OCI-M1 (cell line): ENCODE data around the gene TBC1D22A.

Experiments
- DNase-seq: peaks from one replicate; lab custom pipeline; 2025; lab: John Stamatoyannopoulos, UW

The TBC1D22A gene

DNA sequence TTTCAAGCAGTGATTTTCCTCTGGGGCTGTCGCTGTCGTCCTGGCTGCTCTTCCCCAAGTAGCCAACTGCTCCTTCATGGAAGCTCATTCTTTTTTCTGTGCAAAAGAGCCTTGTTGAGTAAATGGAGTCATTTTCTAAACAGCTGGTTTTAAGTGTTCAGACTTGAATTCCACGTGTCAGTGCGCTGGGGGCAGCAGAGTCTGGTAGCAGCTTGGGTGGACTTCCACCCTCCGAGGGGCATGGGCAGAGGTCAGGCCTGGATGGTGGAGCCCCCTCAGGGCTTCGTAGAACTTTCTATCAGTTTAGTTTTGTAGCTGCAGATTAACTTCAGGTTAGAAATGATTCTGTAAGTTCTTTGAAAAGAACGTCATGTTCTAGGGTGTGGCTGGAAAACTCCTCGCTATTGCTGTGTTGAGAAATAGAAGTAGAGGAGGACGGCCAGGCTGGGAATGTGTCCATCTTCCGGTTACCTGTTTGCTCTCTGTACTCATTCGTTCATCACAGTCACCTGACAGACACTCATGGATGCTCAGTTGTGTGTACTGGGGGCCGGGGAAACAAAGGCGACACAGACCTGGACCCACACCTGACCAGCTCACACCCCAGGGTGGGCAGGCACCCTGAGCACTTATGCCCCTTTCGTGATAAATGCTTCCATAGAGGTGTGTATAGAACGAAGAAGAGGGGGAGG, 270.7 kb downstream of the TBC1D22A start:
- DNase-seq, result no peak

DNA sequence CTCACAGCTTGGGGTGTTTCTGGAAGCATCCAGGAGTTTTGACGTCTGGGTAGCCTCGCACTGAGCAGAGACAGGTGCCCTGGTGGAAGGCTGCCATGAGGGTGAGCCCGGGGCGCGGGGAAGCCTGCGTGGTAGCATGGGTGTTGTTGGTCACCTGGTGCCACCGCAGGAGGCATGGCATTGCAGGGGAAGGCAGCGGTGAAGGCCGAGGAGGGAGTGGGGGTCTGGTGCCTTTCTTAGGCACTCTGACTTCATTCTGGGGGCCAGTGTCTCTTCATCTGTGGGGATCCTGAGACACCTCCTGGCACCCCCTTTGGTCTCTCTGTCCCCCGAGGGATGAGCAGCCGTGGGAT, 271.2 kb downstream of the TBC1D22A start:
- no peak for DNase-seq

DNA sequence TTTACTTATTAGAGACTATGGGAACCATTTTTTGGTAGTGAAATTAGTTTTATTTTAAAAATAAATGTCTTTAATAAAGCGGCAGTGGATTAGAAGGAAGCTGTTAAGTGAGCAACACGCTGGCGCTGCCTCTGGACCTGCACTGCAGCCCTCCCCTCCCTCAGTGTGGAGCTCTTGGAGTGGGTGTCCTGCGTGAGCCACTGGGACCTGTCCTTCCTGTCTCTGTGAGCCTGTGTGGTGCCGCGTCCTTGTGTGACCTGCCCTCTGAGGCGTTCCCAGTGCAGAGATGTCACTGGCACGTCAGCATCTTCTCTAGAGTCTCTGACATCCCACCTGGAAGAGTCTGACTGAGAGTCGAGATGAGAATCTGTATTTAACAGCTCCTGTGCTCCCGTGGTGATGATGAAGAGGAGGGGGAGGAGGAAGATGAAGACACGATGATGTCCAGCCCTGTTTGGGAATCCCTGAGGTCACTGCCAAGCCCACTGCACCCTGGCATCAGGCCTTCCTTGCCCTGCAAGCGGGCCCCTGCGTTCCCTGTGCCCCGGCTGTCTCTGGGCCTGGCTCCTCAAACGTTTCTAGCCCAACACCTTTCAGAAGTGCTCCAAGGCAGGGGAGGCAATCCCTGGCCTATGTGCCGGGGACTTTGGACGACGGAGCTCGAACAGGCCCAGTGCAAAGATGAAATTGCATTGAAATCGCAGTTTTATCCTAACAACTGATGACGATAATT, 271.8 kb downstream of the TBC1D22A start:
- DNase-seq, result no peak

DNA sequence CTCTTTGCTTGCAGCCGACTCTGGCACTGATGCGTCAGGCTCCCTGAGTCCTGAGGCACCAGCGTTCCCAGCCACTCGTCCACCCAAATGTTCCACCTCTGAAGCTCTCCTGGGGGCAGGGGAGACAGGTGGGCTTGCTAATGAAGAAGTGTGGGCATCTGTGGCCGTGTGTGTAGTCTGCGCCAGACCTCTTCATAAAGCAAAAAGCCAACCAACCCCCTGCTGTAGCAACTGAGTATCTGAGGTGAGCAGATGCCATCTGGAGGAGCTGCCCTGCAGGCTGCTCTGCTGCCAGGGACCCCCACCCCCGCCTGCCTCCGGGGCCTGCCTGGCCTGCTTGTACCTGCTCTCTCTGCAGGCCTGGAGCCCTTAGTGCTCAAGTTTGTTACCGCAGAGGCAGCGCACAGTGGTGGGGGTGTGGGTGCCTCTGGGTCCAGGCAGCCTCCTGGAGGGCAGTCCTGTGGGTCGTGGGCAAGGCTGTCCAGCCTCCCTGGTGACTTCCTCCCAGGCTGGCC, 272.5 kb downstream of the TBC1D22A start:
- DNase-seq, result no peak

DNA sequence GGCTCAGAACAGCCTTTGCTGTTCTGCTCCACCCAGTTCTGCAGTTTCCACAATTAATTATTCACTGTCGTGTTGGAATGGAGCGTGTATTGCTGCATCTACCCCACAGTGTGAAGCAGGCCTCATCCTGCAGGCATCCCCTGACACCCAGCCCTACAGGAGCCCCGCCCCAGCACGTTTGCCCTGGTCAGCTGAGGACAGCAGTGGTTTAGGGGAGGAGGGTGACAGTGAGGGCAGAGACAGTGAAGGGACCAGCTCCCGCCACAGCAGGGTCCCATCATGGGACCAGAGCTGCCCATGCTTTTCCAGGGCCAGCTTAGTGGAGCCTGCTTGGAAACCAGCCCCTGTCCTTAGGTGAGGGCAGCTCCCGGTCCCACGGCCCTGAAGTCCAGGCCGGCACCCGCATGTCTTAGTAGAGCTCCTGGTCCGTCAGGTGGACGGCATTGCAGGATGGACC, 273.0 kb downstream of the TBC1D22A start:
- DNase-seq, result no peak

DNA sequence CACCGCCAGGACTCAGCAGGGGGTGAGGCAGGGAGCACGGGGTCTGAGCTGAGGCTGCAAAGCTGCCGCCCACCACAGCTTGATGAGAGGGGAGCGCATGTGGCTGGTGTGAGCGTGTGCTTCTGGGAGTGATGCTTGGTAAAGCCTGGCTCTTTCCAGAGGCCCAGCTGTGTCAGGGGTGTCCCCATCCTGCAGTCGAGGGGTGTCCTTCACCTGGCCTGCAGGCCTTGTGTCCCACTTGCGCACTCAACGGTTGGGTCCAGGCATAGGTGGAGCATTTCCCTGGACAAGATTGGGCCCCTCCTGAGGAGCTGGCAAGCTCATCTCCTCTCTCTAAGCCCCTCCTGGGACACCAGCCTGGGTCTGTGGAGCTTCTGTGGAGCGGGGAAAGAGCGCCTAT, 273.9 kb downstream of the TBC1D22A start:
- no peak for DNase-seq

DNA sequence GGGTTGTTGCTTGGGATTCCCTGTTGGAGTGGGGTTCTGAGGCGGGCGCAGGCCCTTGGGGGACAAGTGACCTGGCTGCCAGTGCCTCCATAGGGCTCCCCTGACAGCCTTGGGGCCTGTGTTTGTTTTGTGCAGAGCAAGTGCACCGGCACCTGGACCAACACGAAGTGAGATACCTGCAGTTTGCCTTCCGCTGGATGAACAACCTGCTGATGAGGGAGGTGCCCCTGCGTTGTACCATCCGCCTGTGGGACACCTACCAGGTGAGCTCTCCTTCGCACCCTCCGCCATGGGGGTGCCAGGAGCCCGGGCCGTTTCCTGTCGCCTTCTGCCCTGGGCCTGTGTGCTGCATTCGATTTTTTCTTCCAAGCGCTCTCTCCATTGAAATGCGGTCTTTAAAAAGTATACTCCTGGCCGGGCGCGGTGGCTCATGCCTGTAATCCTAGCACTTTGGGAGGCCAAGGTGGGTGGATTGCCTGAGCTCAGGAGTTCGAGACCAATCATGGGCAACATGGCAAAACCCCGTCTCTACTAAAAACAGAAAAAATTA, 274.6 kb downstream of the TBC1D22A start:
- DNase-seq, result no peak

DNA sequence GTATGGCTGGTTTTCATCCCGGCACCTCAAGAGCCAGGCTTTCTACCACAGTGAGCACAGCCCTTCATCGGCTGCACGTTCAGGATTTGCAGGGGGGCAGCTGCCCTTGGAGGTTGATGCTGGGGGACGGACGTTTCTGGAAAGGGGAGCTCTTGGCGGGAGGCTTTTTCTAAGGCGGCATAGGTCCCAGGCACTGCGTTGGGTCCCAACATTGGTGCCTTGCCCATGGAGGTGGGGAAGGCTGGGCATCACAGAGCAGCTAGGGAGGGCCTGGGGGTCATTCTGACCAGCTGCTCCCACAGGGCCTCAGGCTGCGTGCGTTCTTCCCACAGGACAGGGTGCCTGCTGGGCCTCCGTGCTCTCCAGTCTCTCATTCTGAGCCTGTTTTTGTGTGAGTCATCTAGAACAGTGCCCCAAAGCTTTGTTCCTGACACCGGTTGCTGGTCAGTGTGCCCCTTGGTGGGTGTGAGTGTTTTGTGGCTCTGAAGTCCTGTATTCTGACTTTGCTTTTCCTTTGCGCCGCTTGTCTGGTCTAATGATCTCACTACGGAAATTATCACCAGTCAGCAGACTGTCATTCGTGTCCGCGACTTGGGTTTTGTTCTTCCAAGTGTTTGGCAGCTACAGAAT, 275.9 kb downstream of the TBC1D22A start:
- no peak for DNase-seq

DNA sequence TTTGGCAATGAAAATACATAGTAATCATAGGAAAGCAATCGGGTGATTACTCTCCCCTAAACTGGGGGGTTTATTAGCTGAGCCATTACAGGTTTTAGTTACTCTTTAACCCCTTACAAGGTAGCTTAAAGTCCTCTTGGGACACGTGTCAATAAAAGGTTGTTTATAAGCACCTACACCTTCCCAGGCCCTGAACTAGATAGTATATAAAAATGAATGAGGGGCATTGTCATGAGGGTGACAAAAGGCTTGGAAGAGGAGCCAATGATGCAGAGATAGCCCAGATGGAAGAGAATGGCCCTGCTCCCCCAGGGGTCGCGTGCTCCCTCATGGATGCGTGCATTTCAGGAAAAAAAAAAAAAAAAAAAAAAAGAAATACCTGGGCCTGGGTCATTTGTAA, 276.9 kb downstream of the TBC1D22A start:
- DNase-seq, result no peak

DNA sequence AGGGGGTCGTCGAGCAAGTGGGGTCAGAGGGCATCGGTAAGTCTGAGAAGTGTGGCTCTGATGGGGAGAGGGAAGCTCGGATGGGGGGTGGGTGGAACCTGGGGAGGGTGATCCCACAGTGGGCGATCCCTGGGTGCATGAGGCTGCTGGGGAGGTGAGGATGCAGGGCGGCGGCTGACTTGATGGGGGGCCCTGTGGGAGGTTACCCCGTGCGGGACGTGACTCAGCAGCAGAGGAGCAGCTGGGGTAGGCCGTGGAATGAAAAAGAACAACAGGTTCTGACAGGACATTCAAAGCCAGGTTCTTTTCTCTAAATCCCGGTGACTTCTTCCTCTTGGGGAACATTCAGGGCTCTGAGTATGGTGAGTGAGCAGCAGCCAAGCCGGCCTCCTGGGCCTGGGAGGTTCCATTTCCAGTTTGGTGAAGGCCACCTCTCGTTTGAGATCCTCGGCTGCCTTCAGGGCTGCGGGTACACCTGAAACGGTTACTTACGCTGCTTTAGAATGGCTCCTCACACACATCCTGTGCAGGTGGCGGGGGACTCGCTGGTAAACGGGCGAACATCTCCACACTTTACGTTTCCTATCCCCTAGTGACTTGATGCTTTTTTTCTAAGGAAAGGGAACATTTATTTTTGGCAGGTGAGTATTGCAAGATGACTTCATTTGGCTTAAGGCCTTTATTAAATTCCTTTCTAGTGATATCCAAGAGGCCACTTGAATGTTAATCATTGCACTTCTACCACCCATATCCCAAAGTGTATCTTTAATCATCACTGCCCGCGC, 278.2 kb downstream of the TBC1D22A start:
- no peak for DNase-seq

DNA sequence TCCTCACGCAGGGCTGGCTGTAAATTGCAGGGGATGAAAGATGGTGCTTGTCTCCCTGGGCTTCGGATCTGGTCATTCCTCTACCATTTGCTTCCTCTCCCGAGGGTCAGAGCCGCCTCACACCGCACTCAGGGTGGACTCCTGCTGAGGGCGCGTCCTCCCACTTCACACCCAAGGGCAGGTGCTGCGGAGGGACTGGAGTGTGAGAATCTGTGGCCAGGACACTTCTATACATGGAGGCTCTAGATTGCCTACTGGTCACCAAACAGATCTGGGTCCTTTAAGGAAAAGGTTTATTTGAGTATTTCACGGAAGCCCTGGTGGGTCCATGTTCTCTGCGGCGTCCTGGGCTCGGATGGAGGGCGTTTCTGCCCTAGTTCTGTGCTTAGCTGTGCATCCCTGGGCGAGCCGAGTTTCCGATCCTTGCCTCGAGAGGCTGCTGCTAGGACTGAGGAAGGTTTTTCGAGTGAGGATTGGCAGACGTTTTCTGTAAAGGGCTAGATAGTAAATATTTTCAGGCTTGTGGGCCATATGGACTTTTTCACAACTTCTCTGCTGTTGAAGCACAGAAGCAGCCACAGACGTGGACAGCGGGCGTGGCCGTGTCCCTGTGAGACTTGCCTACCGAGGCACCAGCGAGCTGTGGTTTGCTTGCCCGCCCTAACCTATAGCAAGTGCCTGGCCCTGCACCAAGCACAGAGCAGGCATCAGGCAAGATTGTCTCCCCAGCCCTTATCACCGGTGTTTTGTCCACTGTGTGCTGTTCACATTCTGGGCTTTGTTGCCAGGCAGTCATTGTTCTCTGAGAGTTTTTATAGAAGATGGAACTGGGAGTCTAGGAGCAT, 279.0 kb downstream of the TBC1D22A start:
- no peak for DNase-seq

DNA sequence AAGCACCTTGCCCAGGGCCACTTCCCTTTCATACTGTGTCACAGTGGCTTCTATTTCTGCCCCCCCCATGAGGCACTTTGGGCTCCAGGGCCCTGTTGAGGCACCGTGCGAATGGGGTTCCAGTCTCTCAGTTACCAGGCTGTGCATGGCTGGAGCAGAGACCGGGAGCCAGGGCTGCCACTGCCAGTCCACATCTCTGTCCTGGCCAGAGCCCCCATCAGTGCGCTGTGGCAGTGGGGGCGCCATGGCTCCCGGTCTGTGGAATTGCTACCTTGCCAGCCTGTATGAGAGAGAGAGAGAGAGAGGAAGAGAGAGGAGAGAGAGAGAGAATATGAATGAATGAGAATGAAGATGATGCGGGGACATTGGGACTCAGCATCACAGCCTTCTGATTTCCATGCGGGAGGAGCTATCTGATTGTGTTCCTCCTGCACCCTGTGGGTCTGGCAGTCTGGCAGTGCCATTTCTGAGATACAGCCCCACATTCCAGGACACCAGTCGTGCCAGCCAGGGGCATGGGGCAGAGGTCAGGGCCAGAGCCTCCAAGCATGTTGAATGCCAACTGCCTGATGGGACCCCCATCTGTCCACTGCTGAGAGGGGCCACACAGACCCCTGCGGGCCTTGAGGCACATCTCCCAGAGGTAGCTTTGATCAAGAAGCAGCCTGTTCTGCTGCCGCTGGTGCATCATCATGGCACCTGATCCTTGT, 279.8 kb downstream of the TBC1D22A start:
- no peak for DNase-seq

DNA sequence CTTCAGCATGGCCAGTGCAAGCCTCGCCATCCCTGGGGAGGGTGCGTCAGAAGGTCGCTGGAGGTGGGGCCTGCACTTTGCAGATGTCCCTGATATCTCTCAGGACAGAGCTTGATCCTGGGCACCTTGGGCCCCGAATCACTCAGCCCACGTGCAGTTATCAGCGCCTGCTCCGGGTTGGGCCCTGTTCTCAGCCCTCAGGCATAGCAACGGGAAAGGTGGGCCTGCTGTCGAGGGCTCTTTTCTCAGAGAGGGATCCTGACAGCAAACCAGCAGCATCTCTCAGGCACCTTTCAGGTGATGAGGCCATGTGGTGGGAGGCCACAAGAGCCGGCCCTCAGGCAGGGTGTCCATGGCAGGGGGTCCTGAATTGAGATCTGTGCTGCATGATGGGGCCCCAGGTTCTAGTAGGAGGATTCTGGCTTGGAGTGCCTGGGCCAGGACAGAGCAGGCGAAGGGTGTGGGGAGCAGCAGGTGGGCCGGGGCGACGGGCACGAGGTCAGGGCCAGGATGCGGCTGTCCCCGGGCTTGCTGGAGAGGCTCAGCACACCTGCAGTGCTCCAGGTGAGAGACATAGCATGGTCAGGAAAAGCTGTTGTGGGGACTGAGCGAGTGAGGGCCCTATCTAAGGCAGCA, 280.5 kb downstream of the TBC1D22A start:
- no peak for DNase-seq

DNA sequence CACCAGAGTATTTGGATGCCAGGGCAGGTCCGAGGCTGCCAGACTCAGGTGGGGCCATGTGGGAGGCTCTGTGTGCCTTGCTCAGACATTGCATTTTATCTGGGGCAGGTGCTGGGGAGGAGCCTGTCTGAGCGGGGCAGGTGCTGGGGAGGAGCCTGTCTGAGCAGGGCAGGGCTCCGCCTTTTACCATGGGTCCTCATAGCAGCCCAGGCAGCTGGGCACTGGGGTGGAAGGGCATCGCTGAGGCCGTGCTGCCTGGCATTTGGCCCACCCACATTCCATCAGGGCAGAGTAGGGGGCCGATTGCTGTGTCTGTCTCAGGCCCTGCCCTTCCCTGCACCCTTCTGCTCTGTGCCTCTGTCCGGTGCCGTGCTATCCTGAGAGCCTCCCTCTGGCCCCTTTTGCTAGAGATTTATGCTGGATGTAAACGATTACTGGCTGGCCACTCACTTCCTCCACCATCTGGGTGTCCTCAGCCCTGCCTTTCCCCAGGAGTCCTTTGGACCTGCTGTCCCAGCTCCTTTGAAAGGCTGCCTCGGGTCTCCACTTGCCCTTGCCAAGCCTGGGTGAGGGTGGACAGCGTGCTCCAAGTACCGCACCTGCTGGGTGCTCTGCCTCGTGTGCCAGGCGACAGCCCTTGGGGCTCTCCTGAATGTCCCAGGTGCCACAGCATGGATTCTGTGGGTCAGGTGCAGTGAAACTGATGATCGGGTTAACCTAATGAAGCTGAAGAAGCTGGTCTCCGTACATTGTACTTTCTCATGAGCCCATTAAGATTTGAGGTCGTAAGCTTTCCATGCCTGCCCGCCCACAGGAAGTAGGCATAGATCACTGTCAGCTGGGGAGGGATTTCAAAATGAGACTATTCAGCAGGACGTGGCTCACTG, 281.6 kb downstream of the TBC1D22A start:
- DNase-seq, result no peak

DNA sequence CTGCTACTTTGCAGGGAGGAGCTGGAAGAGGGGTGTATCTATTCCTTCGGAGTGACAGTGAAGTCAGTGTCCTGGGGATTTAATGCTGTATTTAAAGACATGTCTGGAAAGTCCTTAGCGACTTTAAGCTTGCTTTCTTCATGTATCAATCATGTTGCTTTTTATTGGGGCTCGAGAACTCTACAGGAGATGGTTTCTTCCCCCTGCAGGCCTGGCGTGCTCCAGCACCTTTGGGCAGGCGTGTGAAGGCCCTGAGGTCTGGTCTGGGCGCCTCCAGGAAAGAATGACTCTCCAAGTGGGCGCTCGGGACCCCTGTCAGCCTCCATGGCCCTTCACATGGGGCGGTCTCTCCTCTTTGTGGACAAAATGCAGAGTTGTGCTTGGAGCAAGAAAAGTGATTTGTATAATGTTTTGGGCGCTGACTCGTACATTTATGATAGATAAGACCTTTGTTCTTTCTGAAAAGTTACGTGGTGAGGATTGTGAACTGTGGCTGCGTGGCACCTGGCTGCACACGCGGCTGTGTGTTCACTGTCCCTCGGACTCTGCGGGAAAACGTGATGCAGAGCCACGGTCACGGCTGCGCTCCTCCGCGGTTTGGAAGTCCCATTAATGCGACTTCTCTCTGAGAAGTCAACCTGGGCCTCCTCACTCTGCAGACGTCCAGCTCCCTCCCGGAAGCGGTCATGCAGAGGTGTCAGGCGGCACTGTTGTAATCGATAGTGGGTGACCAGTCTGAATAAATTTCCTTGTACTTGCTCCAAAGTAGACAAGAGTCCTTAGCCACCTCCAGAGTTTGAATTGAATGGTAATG, 282.5 kb downstream of the TBC1D22A start:
- no peak for DNase-seq

DNA sequence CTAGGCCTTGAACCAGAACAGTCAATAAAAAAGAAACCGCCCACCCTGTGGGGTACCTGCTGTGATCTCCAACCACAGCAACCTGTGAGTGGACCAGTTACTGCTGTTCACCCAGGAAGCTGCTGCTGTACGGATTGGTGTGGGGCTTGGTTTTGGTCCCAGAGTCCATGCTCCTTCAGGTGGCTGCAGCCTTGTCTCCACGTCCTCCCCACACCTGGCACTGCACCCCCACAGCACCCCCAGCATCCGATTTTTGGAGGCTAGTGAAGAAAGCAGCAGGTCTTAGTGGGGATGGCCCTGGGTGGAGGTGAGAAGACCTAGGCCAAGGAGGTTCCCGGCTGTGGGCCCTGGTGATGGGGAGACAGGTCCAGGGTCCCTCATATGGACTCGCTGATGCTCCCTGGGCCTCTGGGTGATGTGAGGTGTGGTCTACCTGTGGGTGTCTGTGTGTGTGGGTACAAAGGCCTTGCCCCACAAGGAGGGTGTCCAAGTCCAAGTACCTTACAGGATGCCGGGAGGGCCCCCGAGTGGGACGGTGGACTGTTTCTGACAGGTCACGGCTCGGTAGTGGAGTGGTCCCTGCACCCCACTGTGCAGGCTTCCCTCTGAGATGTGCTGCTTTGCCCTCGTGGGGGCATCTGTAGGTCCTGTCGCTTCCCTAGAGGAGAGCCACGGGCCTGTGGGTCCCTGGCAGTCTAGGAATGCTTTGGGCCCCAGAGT, 283.4 kb downstream of the TBC1D22A start:
- DNase-seq, result no peak

DNA sequence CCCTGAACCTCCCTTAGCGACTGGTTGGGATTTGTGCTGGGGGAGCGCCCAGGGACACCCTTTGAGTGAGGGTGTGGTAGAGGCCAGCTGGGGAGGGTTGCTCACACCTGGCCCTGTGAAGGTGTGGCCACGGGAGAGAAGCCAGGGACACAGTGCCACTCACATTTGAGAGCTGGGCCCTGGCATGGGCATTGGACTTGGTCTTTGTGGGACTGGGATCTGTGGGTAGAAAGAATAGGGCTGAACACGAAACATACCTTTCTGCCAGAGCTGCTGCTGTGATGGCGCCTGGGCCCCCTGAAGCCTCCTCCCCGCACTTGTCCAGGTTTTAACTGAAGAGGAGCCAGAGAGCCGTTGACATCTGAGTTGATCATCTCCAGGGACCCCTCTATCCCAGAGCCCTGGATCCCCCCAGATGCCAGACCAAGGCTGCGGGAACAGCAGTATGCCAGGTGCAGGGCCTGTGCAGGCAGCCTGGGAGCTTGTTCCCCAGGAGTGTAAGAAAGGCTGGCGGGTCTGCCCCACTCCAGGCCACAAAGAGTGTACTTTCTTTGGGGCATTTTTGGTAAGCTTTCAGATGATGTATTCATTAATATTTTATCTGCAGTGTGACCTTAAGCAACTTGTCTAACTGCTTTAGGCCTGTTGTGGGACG, 284.1 kb downstream of the TBC1D22A start:
- no peak for DNase-seq
